HG02938 (cell line): ENCODE results near the gene PLEKHG4B.

ENCODE experiments used
- ATAC-seq: cut with Tn5 transposase; IDR thresholded peaks from one replicate; pipeline ENCODE4 v1.9.1; 2021; ENCODE audit warnings: mild to moderate bottlenecking, moderate library complexity; ENCODE audit not compliant: unreplicated experiment

The PLEKHG4B gene

DNA sequence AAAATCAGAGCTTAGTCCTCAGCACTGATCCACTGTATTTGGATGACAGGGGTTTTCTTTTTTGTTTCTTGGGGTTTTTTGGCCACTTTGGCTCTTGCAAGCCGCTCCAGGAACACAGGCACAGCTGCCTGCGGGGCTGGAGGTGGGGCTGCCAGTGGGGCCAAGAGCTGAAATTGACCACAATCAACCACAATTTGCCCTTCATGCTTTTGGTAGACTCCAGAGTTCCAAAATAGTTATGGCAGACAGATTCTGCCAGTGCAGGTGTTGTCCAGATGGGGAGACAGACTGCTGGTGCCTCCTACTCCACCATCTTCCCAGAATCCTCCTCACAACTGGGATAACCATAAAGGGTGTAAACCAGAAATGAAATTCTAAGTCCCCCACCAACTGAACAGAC is 36.5 kb downstream of the PLEKHG4B start:
- no peak for ATAC-seq

DNA sequence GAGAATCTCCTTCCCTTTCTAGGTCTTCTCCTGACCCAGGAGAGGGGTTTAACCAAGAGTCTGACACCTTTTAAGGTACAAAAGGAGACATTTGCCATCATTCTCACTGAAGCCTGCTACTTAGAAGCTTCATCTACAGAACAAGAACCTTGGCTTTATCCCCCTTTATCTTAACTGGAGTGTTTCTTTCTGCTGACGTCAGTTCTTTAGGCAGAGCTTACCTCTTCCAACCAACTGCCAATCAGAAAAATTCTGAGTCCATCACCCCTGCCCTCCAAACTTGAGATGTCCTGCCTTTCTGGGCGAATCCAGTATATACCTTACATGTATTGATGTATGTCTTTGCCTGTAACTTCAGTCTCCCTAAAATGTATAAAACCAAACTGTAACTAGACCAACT is 37.2 kb downstream of the PLEKHG4B start:
- no peak for ATAC-seq

DNA sequence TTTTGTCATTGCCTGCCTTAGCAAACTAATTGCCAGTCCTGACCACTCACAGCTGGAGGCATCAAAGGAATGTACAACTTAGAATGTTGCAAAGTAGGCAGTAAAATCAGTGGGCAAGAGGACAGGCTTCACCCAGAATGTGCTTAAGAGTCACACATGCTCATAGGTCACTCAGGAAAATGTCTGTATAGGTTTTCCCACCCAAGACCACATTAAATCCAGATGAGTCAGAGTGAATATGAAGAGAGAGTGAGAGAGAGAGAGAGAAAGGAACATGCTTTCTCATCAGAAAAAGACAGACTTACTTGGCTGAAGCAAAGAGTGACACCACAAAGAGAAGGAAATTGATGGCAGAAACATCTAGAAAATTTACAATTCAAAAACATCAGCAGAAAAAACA is 37.9 kb downstream of the PLEKHG4B start:
- ATAC-seq: no peak

DNA sequence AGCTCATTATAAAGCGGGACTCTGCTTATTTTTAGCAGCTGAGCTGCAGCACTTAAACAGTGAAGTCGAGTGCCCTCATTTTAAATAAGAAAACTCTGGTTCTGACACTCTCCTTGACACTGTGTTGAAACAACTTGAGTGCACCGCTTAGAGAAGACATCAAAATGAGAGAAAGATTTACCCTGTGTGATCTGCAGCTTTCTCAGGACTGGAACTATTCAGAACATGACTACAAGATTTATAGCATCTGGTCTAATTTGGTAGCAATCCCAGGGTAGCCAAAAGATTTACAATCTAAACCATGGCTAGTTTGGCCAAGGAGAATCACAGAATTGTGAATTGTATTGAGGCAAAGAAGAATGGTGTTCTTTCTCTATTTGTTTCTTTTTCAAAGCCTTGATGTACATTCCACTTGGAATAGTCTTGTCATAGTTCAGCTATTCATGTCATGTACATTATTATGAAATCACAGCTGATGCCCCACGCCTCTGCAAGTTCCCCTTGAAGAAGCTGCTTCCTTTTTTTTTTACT is 38.7 kb downstream of the PLEKHG4B start:
- no peak for ATAC-seq

DNA sequence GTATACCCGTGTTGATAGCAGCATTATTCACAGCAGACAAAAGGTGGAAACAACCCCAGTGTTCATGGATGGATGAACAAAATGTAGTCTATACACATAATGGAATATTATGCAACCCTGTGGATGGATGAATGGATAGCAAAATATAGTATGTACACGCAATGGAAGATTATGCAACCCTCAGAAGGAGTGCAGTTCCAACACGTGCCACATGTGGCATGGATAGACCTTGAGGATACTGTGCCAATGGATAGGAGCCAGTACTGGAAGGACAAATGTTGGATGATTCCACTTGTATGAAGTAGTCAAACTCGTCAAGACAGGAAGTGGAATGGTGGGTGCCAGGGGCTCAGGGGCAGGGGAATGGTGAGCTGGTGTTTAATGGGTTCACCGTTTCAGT is 44.9 kb downstream of the PLEKHG4B start:
- ATAC-seq: no peak

DNA sequence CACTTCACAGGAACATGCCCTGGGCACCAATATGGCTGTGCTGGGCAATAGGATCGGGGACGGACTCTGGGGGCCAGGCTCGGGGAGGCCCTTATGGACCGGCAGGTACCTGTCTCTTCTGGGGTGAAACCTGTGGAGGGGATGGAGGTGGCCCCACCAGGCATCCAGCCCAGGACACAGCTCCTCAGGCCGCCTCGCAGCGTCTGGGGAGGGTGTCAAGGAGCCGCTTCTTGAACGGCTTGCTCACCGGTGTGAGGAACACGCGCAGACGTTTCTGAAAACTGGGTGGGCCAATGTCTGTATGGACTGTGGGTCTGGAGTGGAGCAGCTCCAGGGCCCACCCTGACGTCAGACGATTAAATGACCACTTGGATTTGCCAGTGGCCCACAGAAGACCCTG is 45.8 kb downstream of the PLEKHG4B start:
- no peak for ATAC-seq

DNA sequence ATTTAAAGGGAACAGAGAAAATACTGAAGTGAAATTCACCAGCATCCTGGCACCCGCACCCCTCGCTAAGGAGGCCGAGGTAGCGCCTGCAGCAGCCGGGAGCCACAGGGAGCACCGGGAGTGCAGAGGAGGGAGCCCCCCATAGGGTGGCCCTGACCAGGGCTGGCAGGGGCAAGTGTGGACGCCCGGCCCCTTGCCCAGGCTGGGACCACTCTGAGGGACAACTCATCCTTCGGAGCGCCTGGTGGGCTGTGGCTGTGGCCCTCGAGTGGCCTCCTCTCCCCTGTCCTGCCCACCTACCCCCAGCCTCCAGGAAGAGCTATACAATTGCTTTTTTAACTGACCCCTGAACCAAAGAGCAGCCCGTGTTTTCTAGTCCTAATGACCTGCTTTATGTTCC is 47.0 kb downstream of the PLEKHG4B start:
- ATAC-seq: no peak

DNA sequence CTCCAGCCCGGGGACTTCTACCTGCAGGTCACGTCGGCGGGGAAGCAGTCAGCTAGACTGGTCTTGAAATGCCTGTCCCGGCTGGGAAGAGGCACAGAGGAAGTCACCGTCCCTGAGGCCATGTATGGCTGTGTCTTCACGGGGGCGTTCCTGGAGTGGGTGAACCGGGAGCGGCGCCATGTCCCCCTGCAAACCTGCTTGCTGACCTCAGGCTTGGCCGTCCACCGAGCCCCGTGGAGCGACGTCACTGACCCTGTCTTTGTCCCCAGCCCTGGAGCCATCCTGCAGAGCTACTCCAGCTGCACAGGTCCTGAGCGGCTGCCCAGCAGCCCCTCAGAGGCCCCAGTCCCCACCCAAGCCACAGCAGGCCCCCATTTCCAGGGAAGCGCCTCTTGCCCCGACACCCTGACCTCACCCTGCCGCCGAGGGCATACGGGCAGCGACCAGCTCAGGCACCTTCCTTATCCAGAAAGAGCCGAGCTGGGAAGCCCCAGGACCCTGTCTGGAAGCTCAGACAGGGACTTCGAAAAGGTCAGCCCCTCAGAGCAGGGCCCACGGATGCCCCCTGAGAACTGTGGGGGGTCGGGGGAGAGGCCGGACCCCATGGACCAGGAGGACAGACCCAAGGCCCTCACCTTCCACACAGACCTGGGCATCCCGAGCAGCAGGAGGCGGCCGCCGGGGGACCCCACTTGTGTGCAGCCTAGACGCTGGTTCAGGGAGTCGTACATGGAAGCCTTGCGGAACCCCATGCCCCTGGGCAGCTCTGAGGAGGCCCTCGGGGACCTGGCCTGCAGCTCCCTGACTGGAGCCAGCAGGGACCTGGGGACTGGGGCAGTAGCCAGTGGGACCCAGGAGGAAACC is 47.8 kb downstream of the PLEKHG4B start:
- ATAC-seq: no peak

DNA sequence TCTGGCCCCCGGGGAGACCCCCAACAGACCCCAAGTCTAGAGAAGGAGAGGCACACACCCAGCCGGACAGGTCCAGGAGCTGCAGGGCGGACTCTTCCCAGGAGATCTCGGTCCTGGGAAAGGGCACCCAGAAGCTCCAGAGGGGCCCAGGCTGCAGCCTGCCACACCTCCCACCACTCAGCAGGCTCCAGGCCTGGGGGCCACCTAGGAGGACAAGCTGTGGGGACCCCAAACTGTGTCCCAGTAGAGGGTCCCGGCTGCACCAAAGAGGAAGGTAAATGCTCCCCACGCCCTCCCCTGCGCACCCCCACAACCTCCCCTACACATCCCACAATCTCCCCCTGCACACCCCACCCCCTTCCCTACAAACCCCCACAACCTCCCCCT is 48.5 kb downstream of the PLEKHG4B start:
- ATAC-seq: no peak

DNA sequence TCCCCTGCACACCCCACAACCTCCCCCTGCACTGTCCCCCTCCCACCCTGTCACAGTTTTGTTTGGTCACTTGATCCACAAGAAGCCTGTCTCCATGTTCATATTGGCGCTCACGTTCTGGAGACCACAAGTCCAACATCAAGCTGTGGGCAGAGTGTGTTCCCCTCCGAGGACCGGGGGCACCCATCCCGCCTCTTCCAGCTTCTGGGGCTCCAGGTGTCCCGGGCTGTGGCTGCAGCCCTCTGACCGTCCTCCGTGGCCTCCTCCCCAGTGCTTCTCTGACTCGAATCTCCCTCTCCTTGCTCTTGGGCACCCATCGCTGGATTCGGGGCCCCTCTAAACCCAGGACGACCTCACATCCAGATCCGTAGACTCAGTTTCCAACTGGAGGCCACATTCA is 49.2 kb downstream of the PLEKHG4B start:
- no peak for ATAC-seq

DNA sequence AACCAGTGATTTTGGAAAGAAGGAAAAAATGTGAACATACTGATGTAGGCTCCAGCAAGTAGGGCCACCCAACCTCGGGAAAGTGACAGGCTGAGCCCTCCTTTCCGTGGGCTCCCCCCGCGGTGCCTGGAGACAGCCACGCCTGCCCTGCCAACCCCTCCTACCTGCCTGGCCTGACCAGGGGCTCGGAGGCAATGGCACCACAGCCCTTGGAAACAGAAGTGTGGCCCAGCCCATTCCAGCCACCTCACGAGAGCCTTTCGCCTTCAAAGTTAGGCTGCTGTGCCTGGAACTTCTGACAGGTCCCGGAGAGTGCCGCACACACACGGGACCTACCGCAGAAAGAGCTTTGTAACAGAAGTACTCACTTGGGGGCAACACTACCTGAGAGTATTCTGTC is 49.8 kb downstream of the PLEKHG4B start:
- ATAC-seq: no peak

DNA sequence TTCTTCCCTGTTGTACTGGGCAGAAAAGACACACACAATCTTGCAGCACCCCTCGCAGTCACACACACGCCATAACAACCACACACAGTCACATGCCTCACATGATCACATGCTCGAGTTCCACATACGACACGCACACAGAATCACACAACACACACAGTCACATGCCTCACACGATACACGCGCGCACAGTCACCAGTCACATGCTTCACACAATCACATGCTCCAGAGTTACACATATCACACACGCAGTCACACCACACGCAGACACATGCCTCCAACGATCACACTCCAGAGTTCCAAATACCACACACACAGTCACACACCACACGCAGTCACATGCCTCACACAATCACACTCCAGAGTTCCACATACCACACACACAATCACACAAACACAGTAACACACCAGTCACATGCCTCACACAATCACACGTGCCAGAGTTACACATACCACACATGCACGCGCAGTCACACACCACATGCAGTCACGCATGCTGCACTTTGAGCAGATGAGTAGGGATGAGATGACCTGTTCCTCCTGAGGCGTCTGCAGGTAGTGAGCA is 50.4 kb downstream of the PLEKHG4B start:
- ATAC-seq: no peak

DNA sequence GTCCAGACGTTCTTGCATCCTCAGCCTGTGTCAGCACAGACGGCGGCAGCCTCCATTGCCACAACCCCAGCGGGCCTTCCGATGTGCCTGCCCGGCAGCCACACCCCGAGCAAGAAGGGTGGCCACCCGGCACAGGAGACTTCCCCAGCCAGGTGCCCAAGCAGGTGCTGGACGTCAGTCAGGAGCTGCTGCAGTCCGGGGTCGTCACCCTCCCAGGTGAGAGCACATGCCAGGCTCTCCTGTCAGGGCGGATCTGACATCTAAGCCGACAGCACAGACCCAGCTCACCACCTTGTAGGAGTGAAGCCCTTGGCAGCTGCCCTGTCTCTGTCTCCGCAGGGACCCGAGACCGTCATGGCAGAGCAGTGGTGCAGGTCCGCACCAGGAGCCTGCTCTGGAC is 51.1 kb downstream of the PLEKHG4B start:
- no peak for ATAC-seq

DNA sequence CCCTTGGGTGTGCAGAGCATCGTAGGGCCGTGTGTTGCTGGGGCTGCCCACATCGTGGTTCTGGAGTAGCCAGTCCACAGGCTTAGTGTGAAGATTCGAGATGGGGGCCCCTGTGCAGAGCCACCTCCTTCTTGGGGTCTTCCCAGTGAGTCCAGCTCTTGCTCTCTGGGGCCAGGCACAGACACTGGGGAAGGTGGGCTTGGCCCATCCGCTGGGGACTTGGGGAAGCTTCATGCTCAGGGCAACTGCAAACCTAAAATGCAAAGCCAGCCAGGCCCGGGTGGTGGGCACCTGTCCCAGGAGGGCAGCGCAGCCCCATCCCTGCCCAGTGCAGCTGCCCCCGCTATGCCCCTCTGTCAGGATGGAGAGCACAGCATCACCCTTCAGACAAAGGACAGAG is 53.0 kb downstream of the PLEKHG4B start:
- ATAC-seq: no peak

DNA sequence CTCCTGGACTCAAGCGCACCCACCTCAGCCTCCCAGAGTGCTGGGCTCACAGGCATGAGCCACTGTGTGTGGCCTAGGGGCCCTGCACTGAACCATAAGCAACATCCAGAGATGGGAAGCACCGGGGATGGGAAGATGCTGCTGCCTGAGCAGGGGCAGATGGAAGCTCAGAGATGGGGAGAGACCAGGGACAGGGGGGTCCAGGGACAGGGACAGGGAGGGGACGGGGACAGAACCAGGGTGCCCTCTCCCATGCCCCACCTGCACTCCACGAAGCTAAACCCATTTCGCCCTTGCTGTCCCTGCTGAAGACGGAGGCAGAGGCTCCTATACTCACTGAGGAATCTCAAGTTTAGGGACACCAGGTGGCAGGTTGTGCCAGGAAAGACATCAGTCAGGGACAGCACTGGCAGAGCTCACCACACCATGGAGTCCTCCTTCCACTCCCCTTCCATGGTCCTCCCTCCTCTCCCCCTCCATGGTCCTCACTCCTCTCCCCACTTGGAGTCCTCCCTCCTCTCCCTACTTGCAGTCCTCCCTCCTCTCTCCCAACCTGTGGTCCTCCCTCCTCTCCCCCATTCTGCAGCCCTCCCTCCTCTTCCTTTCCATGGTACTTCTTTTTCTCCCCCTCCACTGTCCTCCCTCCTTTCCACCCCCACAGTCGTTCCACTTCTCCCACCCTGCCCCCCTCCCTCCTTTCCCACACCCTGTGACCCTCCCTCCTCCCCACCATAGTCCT is 53.8 kb downstream of the PLEKHG4B start:
- no peak for ATAC-seq

DNA sequence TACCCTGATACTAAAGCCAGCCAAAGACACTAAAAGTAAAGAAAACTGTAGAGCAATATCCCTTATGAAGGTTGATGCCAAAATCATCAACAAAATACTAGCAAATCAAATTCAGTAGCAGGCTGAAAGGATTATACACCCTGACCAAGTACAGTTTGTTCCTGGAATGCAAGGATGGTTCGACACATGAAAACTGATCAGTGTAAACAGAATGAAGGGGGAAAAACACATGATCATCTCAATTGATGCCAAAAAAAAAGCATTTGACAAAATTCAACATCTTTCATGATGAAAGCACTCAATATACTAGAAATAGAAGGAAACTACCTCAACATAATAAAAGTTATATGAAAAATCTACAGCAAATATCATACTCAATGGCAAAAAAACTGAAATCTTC is 55.8 kb downstream of the PLEKHG4B start:
- no peak for ATAC-seq

DNA sequence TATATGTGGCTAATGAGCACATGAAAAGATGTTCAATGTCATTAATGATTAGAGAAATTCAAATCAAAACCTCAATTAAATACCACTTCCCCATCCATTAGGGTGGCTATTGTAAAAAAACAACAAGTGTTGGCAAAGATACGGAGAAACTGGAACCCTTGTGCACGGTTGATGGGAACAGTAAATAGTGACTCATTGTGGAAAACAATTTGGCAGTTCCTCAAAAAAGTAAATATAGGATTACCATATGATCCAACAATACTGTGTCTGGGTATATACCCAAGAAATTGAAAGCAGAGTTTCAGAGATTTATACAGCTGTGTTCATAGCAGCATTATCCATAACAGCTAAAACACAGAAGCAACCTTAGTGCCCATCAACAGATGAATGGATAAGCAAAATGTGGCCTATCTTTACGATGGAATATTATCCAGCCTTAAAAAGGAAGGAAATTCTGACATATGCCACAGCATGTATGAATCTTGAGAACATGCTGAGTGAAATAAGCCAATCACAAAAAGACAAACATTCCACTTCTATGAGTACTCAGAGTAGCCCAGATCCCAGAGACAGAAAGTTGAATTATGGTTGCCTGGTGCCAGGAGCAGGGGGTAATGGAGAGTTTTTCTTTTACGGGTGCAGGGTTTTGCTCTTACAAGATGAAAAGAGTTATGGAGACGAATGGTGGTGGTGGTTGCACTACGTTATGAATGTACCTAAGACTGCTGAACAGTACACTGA is 57.9 kb downstream of the PLEKHG4B start:
- ATAC-seq: no peak

DNA sequence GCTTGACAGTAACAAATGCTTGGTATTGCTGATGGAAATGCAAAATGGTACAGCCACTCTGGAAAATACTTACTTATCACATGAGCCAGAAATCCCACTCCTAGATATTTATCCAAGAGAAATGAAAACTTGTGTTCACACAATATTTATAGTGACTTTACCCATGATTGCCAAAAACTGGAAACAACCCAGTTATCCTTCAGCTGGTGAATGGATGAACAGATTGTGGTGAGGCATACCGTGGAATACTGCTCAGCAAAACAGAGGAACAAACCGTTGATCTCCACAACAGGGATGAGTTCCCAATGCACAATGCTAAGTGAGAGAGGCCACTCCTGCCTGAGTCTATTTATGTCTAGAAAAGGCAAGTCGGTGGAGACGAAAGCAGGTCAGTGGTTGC is 58.8 kb downstream of the PLEKHG4B start:
- ATAC-seq: no peak

DNA sequence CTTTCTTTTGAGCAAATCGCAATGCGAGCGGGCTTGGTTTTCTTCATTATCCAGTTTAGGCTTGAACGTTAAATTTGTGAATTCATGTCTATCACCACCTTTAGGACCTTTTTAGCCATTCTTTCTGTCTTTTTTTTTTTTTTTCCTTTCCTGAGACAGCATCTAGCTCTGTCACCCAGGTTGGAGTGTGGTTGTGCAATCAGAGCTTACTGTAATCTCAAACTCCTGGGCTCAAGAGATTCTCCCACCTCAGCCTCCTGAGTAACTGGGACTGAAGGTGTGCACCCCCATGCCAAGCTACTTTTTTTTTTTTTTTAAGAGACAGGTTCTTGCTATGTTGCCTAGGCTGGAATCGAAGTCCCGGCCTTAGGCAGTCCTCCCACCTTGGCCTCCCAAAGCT is 60.1 kb downstream of the PLEKHG4B start:
- ATAC-seq: no peak

DNA sequence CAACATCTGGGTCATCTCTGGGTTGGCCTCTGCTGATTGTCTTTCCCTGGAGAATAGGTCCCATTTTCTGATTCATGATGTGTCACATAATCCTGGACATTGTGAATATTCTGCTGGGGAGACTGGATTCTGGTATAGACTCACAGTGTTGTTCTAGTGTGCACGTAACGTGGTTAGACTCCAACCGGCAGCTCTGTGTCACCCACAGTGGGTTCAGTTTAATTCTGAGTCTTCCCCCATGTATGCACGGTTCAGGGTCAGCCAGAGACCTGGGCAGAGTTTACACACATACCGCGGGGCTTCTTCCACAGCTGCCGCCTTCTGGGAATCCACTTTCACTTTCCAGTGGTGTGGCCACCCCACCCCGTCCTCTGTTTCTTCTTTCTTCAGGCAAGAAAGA is 61.3 kb downstream of the PLEKHG4B start:
- no peak for ATAC-seq

DNA sequence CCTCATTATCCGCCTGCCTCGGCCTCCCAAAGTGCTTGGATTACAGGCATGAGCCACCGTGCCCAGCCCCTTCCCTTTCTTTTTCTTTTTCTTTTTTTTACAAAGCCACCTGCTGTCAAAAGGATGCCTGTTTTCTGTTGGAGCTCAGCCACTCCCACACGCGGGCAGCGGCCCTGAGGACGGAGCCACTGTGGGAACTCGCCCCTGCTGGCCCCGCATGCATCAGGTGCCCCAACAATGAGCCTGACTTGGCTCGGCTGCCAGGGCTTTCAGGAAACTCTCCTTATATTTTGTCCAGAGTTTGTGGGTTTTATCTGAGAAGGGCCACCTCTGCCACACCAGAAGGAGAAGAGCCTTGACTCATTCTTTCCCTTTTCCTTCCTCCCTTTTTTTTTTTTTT is 62.3 kb downstream of the PLEKHG4B start:
- no peak for ATAC-seq
